Lower leg skin (tissue), 3 donors: ENCODE data around the gene DHX57.

Source experiments
- CTCF ChIP-seq, 3 donors: fragments of 450-650 bp; IDR thresholded peaks; one replicate each; pipeline ENCODE4 v1.5.1; 2016; ENCODE audit warnings: antibody characterized with exemption in 3 of 3, mild to moderate bottlenecking in 3 of 3, moderate library complexity in 2 of 3
- POLR2A ChIP-seq, 2 donors: fragments of 450-650 bp; IDR thresholded peaks; one replicate each; pipeline ENCODE4 v1.6.1; 2016 to 2017; ENCODE audit warnings: antibody characterized with exemption in 2 of 2, mild to moderate bottlenecking in 1 of 2, moderate library complexity in 1 of 2

DNA sequence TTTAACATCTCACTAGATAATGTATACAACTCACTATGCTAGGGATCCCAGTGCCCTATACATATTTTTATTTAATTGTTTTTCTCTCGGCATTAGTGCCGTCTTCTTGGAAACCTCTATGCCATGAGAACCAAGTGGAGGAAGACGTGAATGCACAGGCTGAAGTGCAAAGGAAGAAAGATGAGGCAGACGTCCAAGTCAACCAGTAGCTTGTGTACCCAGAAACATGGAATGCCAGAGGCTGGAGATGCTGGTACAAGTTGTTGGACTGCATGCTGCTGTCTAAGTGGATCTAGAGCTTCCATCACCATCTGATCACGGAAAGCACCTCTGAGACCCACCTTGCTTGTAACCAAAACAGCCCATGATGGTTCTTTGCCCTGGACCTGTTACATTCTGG lies 110.2 kb downstream of the DHX57 start:
- TF ChIP-seq CTCF (IDR thresholded peaks at IDR 0.05) (no peak), POLR2A (IDR thresholded peaks at IDR 0.05) (no peak)
